GM23248 (cell line): ENCODE data around the gene COX6B2. TPM values are rescaled to one million over a fixed set of nuclear protein-coding genes. Genes with fewer than 3 reads are reported as not detected.

Experiments
- DNase-seq: peaks from one replicate; pipeline ENCODE4 v3.0.0-alpha.2; 2015
- H2AFZ ChIP-seq: fragments of 200-600 bp; sonication (generic); 2 replicates; pipeline ENCODE4 v1.6.1; 2016; ENCODE audit warnings: antibody characterized with exemption
- H3F3A ChIP-seq: fragments of 200-600 bp; sonication (generic); 2 replicates; pipeline ENCODE4 v1.6.1; 2016; ENCODE audit warnings: mild to moderate bottlenecking, antibody characterized with exemption, mixed run types; ENCODE audit not compliant: insufficient read depth
- H3K27ac ChIP-seq: fragments of 200-600 bp; sonication (generic); 2 replicates; pipeline ENCODE4 v1.5.1; 2016; ENCODE audit warnings: mild to moderate bottlenecking
- H3K27me3 ChIP-seq: fragments of 200-600 bp; sonication (generic); replicated peaks from 2 replicates; pipeline ENCODE4 v1.6.1; 2016; ENCODE audit warnings: mild to moderate bottlenecking; ENCODE audit not compliant: insufficient read depth
- H3K36me3 ChIP-seq: fragments of 200-600 bp; sonication (generic); 2 replicates; pipeline ENCODE4 v1.6.1; 2016; ENCODE audit warnings: low read depth, mild to moderate bottlenecking
- H3K4me1 ChIP-seq: fragments of 200-600 bp; sonication (generic); 2 replicates; pipeline ENCODE4 v1.6.1; 2016; ENCODE audit warnings: mild to moderate bottlenecking; ENCODE audit not compliant: insufficient read depth
- H3K4me2 ChIP-seq: fragments of 200-600 bp; sonication (generic); one replicate; pipeline ENCODE4 v1.6.1; 2016; ENCODE audit warnings: mild to moderate bottlenecking; ENCODE audit not compliant: unreplicated experiment
- H3K4me3 ChIP-seq: fragments of 200-600 bp; sonication (generic); 2 replicates; pipeline ENCODE4 v1.5.1; 2016; ENCODE audit warnings: mild to moderate bottlenecking
- H3K79me2 ChIP-seq: fragments of 200-600 bp; sonication (generic); 2 replicates; pipeline ENCODE4 v1.6.1; 2016; ENCODE audit warnings: mild to moderate bottlenecking; ENCODE audit not compliant: insufficient read depth
- H3K9ac ChIP-seq: fragments of 200-600 bp; sonication (generic); 2 replicates; pipeline ENCODE4 v1.6.1; 2016; ENCODE audit warnings: mild to moderate bottlenecking
- H3K9me2 ChIP-seq: fragments of 200-600 bp; sonication (generic); 2 replicates; pipeline ENCODE4 v1.6.1; 2016; ENCODE audit warnings: mixed run types, mild to moderate bottlenecking, moderate library complexity; ENCODE audit not compliant: insufficient read depth
- H3K9me3 ChIP-seq: fragments of 200-600 bp; sonication (generic); one replicate; pipeline ENCODE4 v1.6.1; 2017; ENCODE audit warnings: low read depth
- H4K20me1 ChIP-seq: fragments of 200-600 bp; sonication (generic); 2 replicates; pipeline ENCODE4 v1.6.0; 2016; ENCODE audit not compliant: insufficient read depth
- EZH2 ChIP-seq: fragments of 200-600 bp; sonication (generic); IDR thresholded peaks from 2 replicates; pipeline ENCODE4 v1.6.1; 2018; ENCODE audit warnings: antibody characterized with exemption, mild to moderate bottlenecking; ENCODE audit not compliant: insufficient read depth, poor library complexity, severe bottlenecking
- EZH2phosphoT487 ChIP-seq: fragments of 200-600 bp; sonication (generic); IDR thresholded peaks from 2 replicates; pipeline ENCODE4 v1.6.1; 2018; ENCODE audit warnings: antibody characterized with exemption, moderate library complexity, mild to moderate bottlenecking, low read depth; ENCODE audit not compliant: insufficient read depth
- WGBS, 2 experiments: methylation state at CpG; one replicate each; pipeline ENCODE4 v1.1.6; 2015 to 2017; ENCODE audit warnings: low lambda C conversion rate in 2 of 2, low coverage in 1 of 2; ENCODE audit errors: missing lambda C conversion rate in 2 of 2; 5-methylcytosine and 5-hydroxymethylcytosine counted together
- in situ Hi-C: fragments of 300-500 bp; cut with MboI; formaldehyde crosslinking; loops from 2 replicates; pipeline ENCODE4 v1.15.0; 2020
- polyA plus RNA-seq: library from polyadenylated mRNA; unstranded; fragments of >200 nt; fragmentation: Nextera tagmentation; extraction: Ambion mirVana; gene quantifications from 2 replicates; pipeline ENCODE4 v1.2.1, GENCODE V29; 2016
- total RNA-seq: library from RNA; depleted of rRNA; stranded (reverse); fragments of >200 nt; shearing (Covaris generic); gene quantifications from 2 replicates; pipeline ENCODE4 v1.2.3, GENCODE V29; 2014

The COX6B2 gene
- total and polyA plus RNA-seq, 2 experiments from 2014 or later, result not detected

DNA sequence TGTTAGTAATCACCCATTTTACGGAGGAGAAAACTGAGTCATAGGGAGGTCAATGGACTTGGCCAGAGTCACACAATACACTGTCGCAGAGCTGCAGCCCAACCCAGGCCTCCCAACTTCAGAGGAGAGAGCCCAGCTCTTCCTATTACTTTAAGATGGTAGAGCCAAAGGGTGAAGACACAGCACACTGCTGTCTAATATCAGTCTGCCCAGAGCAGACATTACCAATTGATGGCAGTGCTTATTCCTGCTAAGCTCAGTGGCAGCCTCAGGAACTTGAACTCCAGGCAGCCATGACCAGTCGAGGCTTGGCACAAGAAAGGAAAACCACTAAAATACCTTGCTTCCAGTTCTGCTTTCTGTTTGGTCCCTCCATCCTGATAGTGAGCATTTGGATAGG, 47.8 kb downstream of the COX6B2 start:
- H3K27me3 ChIP-seq, result no peaks in the 10 kb centered on the region
- no peak overlapping the region for H2AFZ ChIP-seq
- no peak overlapping the region for H3K9ac ChIP-seq
- in situ Hi-C loops, result no loop called here
- no peaks in the 10 kb centered on the region for H3K4me1 ChIP-seq
- 75 to 79% methylated on average over 3 of the region's 3 CpGs for WGBS, 2 experiments
- no peak overlapping the region for H3K27ac ChIP-seq
- no peaks in the 10 kb centered on the region for H3K9me3 ChIP-seq
- H3K9me2 ChIP-seq, result no peaks in the 10 kb centered on the region
- H3F3A ChIP-seq, result no peaks in the 10 kb centered on the region
- no peak overlapping the region for H3K4me2 ChIP-seq
- no peak overlapping the region for H3K4me3 ChIP-seq
- H3K79me2 ChIP-seq, result no peaks in the 10 kb centered on the region
- no peaks in the 10 kb centered on the region for H4K20me1 ChIP-seq
- H3K36me3 ChIP-seq, result no peaks in the 10 kb centered on the region
- DNase-seq, result no peak
- TF ChIP-seq EZH2phosphoT487 (no peak), EZH2 (no peak)

DNA sequence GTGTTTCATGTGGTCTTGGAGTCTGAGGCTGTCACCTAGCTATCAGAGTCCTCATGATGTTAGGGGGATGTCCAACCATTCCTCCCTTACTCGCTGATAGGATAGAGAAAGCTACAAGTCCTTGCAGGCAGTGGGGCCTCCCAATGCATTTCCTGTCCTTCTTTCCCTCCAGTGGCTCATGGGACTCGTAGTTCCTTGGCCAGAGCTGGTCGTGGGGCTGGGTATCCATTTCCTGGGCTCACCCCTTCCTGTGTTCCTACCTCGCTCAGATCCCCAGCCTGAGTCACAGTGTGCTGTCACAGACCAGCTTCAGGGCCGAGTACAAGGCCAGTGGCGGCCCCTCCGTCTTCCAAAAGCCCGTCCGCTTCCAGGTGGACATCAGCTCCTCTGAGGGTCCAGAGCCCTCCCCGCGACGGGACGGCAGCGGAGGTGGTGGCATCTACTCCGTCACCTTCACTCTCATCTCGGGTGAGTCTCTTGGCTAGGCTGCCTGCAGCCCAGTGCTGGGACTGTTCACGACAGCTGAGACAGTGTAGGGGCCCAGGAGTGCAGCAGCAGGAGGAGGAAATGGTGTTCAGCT, 48.4 kb downstream of the COX6B2 start:
- H3K4me3 ChIP-seq, result no peak overlapping the region
- 85 to 90% methylated on average over 17 of the region's 17 CpGs for WGBS, 2 experiments

GRCh38 chr19:55305491-55305890, 49.0 kb downstream of the COX6B2 start:
- 71 to 74% methylated on average over 9 of the region's 9 CpGs for WGBS, 2 experiments
- Histone ChIP-seq H3K79me2 (no peaks in the 10 kb centered on the region), H3K27ac (no peak overlapping the region), H3K4me2 (no peak overlapping the region), H3K36me3 (no peaks in the 10 kb centered on the region), H3K9me2 (no peaks in the 10 kb centered on the region), H3K4me1 (no peaks in the 10 kb centered on the region), H3K9me3 (no peaks in the 10 kb centered on the region), H4K20me1 (no peaks in the 10 kb centered on the region), H3K27me3 (no peaks in the 10 kb centered on the region), H2AFZ (no peak overlapping the region), H3F3A (no peaks in the 10 kb centered on the region), H3K4me3 (no peak overlapping the region), H3K9ac (no peak overlapping the region)
- in situ Hi-C loops, result no loop called here
- TF ChIP-seq EZH2, result no peak
- no peak for TF ChIP-seq EZH2phosphoT487
- DNase-seq, result peak; percentile 50

More for the DNA sequence above, 48.4 kb downstream of the COX6B2 start:
- Histone ChIP-seq H3K27ac (no peak overlapping the region), H3F3A (no peaks in the 10 kb centered on the region), H3K4me2 (no peak overlapping the region), H3K36me3 (no peaks in the 10 kb centered on the region), H2AFZ (no peak overlapping the region), H3K4me1 (no peaks in the 10 kb centered on the region), H3K9me2 (no peaks in the 10 kb centered on the region), H3K79me2 (no peaks in the 10 kb centered on the region), H3K9me3 (no peaks in the 10 kb centered on the region), H3K9ac (no peak overlapping the region), H3K27me3 (no peaks in the 10 kb centered on the region), H4K20me1 (no peaks in the 10 kb centered on the region)
- in situ Hi-C loops, result no loop called here
- DNase-seq, result no peak
- TF ChIP-seq EZH2 (no peak), EZH2phosphoT487 (no peak)

GRCh38 chr19:55304980-55305379, 49.5 kb downstream of the COX6B2 start:
- Histone ChIP-seq H4K20me1 (no peaks in the 10 kb centered on the region), H3K9ac (no peak overlapping the region), H3K36me3 (no peaks in the 10 kb centered on the region), H3K79me2 (no peaks in the 10 kb centered on the region), H3F3A (no peaks in the 10 kb centered on the region), H3K27ac (no peak overlapping the region), H3K4me2 (no peak overlapping the region), H2AFZ (no peak overlapping the region), H3K4me1 (no peaks in the 10 kb centered on the region), H3K9me3 (no peaks in the 10 kb centered on the region), H3K4me3 (no peak overlapping the region), H3K27me3 (no peaks in the 10 kb centered on the region), H3K9me2 (no peaks in the 10 kb centered on the region)
- TF ChIP-seq EZH2phosphoT487, result no peak
- no peak for TF ChIP-seq EZH2
- in situ Hi-C loops, result no loop called here
- DNase-seq, result no peak
- 61 to 63% methylated on average over 14 of the region's 14 CpGs for WGBS, 2 experiments
